ENCODE data around the gene CYTH4. TPM values are rescaled to one million over a fixed set of nuclear protein-coding genes. Genes with fewer than 3 reads are reported as not detected.

The CYTH4 gene
- total and polyA plus RNA-seq, 2 experiments from 2014 or later = not detected

GRCh38 chr22:37281646-37282384, 493 bp upstream of the CYTH4 start (continued):
- TF ChIP-seq, protein P1, sequence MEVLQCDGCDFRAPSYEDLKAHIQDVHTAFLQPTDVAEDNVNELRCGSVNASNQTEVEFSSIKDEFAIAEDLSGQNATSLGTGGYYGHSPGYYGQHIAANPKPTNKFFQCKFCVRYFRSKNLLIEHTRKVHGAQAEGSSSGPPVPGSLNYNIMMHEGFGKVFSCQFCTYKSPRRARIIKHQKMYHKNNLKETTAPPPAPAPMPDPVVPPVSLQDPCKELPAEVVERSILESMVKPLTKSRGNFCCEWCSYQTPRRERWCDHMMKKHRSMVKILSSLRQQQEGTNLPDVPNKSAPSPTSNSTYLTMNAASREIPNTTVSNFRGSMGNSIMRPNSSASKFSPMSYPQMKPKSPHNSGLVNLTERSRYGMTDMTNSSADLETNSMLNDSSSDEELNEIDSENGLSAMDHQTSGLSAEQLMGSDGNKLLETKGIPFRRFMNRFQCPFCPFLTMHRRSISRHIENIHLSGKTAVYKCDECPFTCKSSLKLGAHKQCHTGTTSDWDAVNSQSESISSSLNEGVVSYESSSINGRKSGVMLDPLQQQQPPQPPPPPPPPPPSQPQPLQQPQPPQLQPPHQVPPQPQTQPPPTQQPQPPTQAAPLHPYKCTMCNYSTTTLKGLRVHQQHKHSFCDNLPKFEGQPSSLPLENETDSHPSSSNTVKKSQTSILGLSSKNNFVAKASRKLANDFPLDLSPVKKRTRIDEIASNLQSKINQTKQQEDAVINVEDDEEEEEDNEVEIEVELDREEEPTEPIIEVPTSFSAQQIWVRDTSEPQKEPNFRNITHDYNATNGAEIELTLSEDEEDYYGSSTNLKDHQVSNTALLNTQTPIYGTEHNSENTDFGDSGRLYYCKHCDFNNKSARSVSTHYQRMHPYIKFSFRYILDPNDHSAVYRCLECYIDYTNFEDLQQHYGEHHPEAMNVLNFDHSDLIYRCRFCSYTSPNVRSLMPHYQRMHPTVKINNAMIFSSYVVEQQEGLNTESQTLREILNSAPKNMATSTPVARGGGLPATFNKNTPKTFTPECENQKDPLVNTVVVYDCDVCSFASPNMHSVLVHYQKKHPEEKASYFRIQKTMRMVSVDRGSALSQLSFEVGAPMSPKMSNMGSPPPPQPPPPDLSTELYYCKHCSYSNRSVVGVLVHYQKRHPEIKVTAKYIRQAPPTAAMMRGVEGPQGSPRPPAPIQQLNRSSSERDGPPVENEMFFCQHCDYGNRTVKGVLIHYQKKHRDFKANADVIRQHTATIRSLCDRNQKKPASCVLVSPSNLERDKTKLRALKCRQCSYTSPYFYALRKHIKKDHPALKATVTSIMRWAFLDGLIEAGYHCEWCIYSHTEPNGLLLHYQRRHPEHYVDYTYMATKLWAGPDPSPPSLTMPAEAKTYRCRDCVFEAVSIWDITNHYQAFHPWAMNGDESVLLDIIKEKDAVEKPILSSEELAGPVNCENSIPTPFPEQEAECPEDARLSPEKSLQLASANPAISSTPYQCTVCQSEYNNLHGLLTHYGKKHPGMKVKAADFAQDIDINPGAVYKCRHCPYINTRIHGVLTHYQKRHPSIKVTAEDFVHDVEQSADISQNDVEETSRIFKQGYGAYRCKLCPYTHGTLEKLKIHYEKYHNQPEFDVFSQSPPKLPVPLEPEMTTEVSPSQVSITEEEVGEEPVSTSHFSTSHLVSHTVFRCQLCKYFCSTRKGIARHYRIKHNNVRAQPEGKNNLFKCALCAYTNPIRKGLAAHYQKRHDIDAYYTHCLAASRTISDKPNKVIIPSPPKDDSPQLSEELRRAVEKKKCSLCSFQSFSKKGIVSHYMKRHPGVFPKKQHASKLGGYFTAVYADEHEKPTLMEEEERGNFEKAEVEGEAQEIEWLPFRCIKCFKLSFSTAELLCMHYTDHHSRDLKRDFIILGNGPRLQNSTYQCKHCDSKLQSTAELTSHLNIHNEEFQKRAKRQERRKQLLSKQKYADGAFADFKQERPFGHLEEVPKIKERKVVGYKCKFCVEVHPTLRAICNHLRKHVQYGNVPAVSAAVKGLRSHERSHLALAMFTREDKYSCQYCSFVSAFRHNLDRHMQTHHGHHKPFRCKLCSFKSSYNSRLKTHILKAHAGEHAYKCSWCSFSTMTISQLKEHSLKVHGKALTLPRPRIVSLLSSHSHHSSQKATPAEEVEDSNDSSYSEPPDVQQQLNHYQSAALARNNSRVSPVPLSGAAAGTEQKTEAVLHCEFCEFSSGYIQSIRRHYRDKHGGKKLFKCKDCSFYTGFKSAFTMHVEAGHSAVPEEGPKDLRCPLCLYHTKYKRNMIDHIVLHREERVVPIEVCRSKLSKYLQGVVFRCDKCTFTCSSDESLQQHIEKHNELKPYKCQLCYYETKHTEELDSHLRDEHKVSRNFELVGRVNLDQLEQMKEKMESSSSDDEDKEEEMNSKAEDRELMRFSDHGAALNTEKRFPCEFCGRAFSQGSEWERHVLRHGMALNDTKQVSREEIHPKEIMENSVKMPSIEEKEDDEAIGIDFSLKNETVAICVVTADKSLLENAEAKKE (CRISPR knock-in tag; IDR thresholded peaks at IDR 0.05) = no peak
- TF ChIP-seq, protein P2, sequence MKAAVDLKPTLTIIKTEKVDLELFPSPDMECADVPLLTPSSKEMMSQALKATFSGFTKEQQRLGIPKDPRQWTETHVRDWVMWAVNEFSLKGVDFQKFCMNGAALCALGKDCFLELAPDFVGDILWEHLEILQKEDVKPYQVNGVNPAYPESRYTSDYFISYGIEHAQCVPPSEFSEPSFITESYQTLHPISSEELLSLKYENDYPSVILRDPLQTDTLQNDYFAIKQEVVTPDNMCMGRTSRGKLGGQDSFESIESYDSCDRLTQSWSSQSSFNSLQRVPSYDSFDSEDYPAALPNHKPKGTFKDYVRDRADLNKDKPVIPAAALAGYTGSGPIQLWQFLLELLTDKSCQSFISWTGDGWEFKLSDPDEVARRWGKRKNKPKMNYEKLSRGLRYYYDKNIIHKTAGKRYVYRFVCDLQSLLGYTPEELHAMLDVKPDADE (IDR thresholded peaks at IDR 0.05) = no peak
- no peak for TF ChIP-seq POLR2AphosphoS5 (IDR thresholded peaks at IDR 0.05; ENCODE audit: low read depth)
- no peak for TF ChIP-seq STAT1 (IDR thresholded peaks at IDR 0.05; ENCODE audit: unreplicated experiment)
- no peak for TF ChIP-seq REST (IDR thresholded peaks at IDR 0.05; ENCODE audit: unreplicated experiment)
- TF ChIP-seq ZNF114 (CRISPR knock-in tag; IDR thresholded peaks at IDR 0.05) = no peak
- no peak for TF ChIP-seq JUNB (IDR thresholded peaks at IDR 0.05; ENCODE audit: unreplicated experiment)
- TF ChIP-seq EZH2phosphoT487 (IDR thresholded peaks at IDR 0.05; ENCODE audit: unreplicated experiment) = no peak
- TF ChIP-seq, protein P3, sequence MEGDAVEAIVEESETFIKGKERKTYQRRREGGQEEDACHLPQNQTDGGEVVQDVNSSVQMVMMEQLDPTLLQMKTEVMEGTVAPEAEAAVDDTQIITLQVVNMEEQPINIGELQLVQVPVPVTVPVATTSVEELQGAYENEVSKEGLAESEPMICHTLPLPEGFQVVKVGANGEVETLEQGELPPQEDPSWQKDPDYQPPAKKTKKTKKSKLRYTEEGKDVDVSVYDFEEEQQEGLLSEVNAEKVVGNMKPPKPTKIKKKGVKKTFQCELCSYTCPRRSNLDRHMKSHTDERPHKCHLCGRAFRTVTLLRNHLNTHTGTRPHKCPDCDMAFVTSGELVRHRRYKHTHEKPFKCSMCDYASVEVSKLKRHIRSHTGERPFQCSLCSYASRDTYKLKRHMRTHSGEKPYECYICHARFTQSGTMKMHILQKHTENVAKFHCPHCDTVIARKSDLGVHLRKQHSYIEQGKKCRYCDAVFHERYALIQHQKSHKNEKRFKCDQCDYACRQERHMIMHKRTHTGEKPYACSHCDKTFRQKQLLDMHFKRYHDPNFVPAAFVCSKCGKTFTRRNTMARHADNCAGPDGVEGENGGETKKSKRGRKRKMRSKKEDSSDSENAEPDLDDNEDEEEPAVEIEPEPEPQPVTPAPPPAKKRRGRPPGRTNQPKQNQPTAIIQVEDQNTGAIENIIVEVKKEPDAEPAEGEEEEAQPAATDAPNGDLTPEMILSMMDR (conservative IDR thresholded peaks at IDR 0.05; ENCODE audit: low read depth in 2 of 2) = no peak
- TF ChIP-seq CREB1 (CRISPR knock-in tag; IDR thresholded peaks at IDR 0.05; ENCODE audit: low read depth) = no peak
- TF ChIP-seq ZNF331 (CRISPR knock-in tag; IDR thresholded peaks at IDR 0.05; ENCODE audit: low read depth) = no peak

Data from GM23338 (cell line).